Middle frontal gyrus (tissue), 1 donor: ENCODE data around the gene MC1R.
"Not testable (repeated sequence)": the region's sequence is repeated elsewhere in the genome, so short reads cannot be mapped to it uniquely, and the experiment has no call there.

Experiments used
- DNase-seq: peaks from one replicate; pipeline ENCODE4 v3.0.0-alpha.2; 2015; ENCODE audit warnings: low spot score; ENCODE audit errors: extremely low spot score

The MC1R gene

GRCh38 chr16:89958596-89958995 is 39.9 kb downstream of the MC1R start:
- no peak for DNase-seq

- no peak for DNase-seq
Measured at GRCh38 chr16:89960966-89961365, 42.3 kb downstream of the MC1R start.

GRCh38 chr16:89961920-89962319 is 43.3 kb downstream of the MC1R start:
- no peak for DNase-seq

- no peak for DNase-seq
Measured at GRCh38 chr16:89962754-89963498, 44.3 kb downstream of the MC1R start.

GRCh38 chr16:89964201-89964600 is 45.5 kb downstream of the MC1R start:
- no peak for DNase-seq

GRCh38 chr16:89965447-89966225 is 47.0 kb downstream of the MC1R start:
- DNase-seq = no peak

GRCh38 chr16:89966756-89967155 is 48.1 kb downstream of the MC1R start:
- no peak for DNase-seq

GRCh38 chr16:89967436-89967835 is 48.8 kb downstream of the MC1R start:
- DNase-seq = not testable (repeated sequence)

GRCh38 chr16:89968074-89968473 is 49.4 kb downstream of the MC1R start:
- DNase-seq = not testable (repeated sequence)

GRCh38 chr16:89969741-89970410 is 51.2 kb downstream of the MC1R start:
- no peak for DNase-seq
